Ramos (cell line): ENCODE data around the gene HCFC1.

Source experiments
- in situ Hi-C: fragments of 300-500 bp; cut with MboI; formaldehyde crosslinking; loops from one replicate; pipeline ENCODE4 v1.14.3; 2022; ENCODE audit warnings: low sequenced_read_pairs; ENCODE audit not compliant: unreplicated experiment

Gene HCFC1

GRCh38 chrX:153945956-153946943 lies 25.4 kb downstream of the HCFC1 start:
- in situ Hi-C loops: no loop called here

DNA sequence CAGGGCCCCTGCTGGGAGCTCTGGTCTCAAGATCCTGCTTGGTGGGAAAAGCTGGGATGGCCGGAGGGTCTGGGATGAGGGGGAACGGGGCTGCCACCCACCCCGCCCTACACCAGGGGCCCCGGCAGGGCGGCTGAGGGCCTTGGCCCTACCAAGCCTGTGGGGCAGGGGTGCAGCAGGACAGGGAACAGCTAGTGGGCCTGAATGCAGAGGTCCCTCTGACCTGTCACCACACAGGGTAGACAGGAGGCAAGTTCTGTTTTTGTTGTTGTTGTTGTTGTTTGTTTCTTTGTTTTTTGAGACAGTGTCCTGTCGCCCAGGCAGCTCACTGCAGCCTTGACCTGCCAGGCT lies 26.8 kb downstream of the HCFC1 start:
- in situ Hi-C loops: no loop called here

DNA sequence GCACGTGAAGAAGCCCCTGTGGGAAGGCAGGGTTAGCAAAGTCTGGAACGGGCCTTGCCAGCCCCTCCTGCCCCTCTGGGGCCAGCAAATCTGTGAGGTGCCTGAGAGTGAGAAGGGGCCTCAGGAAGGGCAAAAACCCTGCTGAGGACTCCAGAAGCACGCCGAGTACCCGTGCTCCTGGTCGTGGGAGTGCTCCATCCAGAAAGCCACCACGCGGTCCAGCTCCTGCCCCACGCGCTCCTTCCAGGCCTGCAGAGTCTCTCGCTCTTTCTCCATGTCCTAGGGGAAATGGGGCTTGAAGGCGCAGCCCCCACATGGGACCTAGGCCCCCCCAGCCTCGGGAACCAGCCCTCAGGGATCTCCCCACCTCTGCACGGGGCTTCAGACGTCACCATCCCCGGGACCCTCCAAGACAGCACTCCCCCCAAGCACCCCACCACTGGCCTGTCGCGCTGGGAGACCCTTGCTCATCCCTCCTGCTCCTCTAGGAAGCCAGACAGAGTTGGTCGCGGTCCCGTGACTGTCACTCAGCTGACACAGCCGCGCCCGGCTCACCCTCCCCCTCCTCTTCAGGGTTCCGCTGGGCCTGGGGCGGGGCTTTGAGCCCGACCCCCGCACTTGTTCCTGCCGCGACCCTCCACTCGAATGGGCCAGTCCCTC lies 27.3 kb downstream of the HCFC1 start, which contains the start of gene RENBP:
TSS of gene RENBP (minus strand) at position 504 of the 660 bp plus-strand sequence. CDS start at position 471, 33 bp downstream.
- in situ Hi-C loops: no loop called here

- in situ Hi-C loops: no loop called here
Observed at GRCh38 chrX:153941336-153942252, 30.0 kb downstream of the HCFC1 start.

GRCh38 chrX:153939573-153939972 lies 32.0 kb downstream of the HCFC1 start:
- in situ Hi-C loops: loop anchor here (10.0 kb wide), 1 partner anchor 145 kb away; the partner anchor contains the start of genes IDH3G and SSR4

GRCh38 chrX:153938226-153938786 lies 33.3 kb downstream of the HCFC1 start:
- in situ Hi-C loops: loop anchor here (10.0 kb wide), 1 partner anchor 144 kb away; the partner anchor contains the start of genes IDH3G and SSR4

GRCh38 chrX:153937056-153937455 lies 34.6 kb downstream of the HCFC1 start:
- in situ Hi-C loops: loop anchor here (10.0 kb wide), 1 partner anchor 142 kb away; the partner anchor contains the start of genes IDH3G and SSR4

DNA sequence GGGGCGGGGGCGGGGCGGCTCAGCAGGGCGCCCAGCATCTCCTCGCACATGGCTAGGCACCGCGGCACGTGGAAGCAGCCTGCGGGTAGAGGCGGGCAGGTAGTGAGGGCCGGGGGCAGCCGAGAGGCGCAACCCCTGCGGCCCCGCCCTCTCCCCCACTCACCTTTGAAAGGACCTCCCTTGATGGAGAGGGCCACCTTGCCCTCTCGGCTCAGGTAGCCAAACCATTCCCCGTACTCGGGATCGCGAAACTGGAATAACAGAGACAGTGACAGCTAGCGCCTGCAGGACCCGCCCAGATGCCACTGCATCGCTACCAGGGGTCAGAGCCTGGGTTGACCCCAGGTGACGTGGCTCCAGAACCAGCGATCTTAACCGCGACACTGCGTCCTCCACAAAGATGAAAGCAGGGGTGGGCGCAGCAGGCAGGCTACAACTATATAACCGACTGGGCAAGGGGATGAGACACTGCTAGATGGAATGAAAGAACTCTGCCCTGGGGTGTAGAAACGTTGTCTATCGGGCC lies 36.2 kb downstream of the HCFC1 start:
- in situ Hi-C loops: loop anchor here (10.0 kb wide), 1 partner anchor 141 kb away; the partner anchor contains the start of genes IDH3G and SSR4

DNA sequence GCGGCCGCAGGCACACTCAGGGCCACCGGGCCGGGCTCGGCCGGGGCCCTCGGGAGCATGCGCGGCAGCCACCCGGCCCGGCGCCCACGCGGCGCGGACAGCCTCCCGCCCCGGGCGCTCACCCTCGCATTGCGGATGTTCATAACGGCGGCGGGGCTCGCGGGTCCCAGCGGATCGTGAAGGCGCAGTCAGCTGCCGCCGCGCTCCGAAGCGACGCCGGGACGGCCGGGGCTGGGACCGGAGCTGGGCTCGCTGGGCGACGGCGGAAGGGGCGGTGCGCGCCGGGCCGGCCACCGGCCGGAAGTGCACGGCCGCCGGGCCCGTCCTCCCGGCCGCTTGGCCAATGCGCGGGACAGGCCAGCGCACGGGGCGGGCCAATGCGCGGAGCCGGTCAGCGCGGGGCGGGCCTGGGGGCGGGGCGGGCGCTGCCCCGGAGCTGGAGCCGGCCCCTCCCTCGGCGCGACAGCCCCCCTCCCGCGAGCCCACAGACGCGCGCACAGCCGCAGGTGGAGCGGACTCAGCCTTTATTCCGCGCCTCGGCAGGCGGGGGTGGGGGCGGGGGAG lies 36.8 kb downstream of the HCFC1 start, which contains the start of gene NAA10:
TSS of gene NAA10 (minus strand) at position 276 of the 564 bp plus-strand sequence. CDS start at position 143, 133 bp downstream.
- in situ Hi-C loops: loop anchor here (10.0 kb wide), 1 partner anchor 140 kb away; the partner anchor contains the start of genes IDH3G and SSR4

- in situ Hi-C loops: loop anchor here (10.0 kb wide), 1 partner anchor 139 kb away; the partner anchor contains the start of genes IDH3G and SSR4
Observed at GRCh38 chrX:153934148-153934761, 37.4 kb downstream of the HCFC1 start.

- in situ Hi-C loops: loop anchor here (10.0 kb wide), 1 partner anchor 139 kb away; the partner anchor contains the start of genes IDH3G and SSR4
Observed at GRCh38 chrX:153933748-153934147, 37.9 kb downstream of the HCFC1 start.

GRCh38 chrX:153932220-153932915 lies 39.2 kb downstream of the HCFC1 start:
- in situ Hi-C loops: loop anchor here (10.0 kb wide), 1 partner anchor 138 kb away; the partner anchor contains the start of genes IDH3G and SSR4

GRCh38 chrX:153931748-153932147 lies 39.9 kb downstream of the HCFC1 start:
- in situ Hi-C loops: loop anchor here (10.0 kb wide), 1 partner anchor 137 kb away; the partner anchor contains the start of genes IDH3G and SSR4

DNA sequence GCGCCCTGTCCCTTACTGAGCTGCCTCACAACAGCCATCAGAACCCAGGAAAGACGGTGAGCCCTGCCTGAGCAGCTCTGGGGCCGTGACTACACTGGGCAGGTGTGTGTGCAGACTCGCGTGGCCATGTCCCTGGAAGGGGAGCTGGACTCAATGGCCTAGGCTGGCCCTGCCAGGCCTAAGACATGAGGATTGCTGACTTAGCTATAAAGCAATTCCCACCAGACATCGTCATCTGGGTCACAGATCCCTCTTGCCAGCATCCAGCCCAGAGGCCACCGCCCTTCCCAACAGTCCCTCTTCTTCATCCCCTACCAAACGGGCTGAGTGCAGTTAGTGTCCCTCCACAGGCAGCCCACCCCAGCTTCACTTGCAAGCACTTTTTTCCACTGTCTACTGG lies 40.5 kb downstream of the HCFC1 start:
- in situ Hi-C loops: loop anchor here (10.0 kb wide), 1 partner anchor 136 kb away; the partner anchor contains the start of genes IDH3G and SSR4

- in situ Hi-C loops: loop anchor here (10.0 kb wide), 1 partner anchor 135 kb away; the partner anchor contains the start of genes IDH3G and SSR4
Observed at GRCh38 chrX:153930011-153930910, 41.4 kb downstream of the HCFC1 start.

DNA sequence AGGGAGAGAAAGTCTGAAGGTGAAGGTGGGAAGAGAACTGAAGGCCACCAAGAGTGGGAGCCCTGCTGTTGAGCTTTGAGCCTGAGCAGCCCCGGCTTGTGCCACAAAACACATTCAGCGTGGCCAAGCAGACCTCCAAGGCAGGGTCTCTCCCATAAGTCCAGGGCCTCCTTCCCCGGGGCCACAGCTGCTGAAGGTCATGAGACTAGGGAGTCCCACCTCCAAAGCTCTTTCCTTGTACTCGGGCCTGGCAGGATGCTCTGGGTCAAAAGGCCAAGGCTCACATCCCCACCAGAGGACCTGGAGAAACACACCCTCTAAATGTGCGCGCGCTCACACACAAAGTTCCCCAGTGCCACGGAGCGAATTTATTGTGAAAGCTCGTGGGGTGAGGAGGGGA lies 42.0 kb downstream of the HCFC1 start:
- in situ Hi-C loops: no loop called here
